Sigmoid colon (tissue), 4 donors: Measurements from ENCODE around the gene SERINC5.

Source experiments
- CTCF ChIP-seq, 4 experiments: fragments of 450-650 bp in 3 of 4; fragments of 200-600 bp in 1 of 4; IDR thresholded peaks; one replicate each; pipeline ENCODE4 v1.5.1; 2016 to 2019; ENCODE audit warnings: antibody characterized with exemption in 4 of 4, mild to moderate bottlenecking in 3 of 4, moderate library complexity in 2 of 4
- EP300 ChIP-seq, 4 donors: sonication (generic); formaldehyde crosslinking; IDR thresholded peaks; one replicate each; pipeline ENCODE4 v1.6.1; 2017; ENCODE audit warnings: antibody characterized with exemption in 4 of 4

- TF ChIP-seq EP300 (IDR thresholded peaks at IDR 0.05) (no peak), CTCF (IDR thresholded peaks at IDR 0.05) (no peak)
Measured at GRCh38 chr5:80181618-80182211, 74.1 kb downstream of the SERINC5 start.
